Rectal smooth muscle tissue (tissue), 1 donor: Measurements from ENCODE around the gene CCDC39.
"Not testable (repeated sequence)": the region's sequence is repeated elsewhere in the genome, so short reads cannot be mapped to it uniquely, and the experiment has no call there.

Experiments used
- H3K27ac ChIP-seq: one replicate; pipeline ENCODE4 v1.7.0; 2013; ENCODE audit warnings: low read depth, low read length, inconsistent platforms
- H3K27me3 ChIP-seq: one replicate; pipeline ENCODE4 v1.7.0; 2013; ENCODE audit warnings: low read length; ENCODE audit not compliant: control insufficient read depth, insufficient read depth
- H3K36me3 ChIP-seq: one replicate; pipeline ENCODE4 v1.7.0; 2013; ENCODE audit warnings: low read length; ENCODE audit not compliant: control insufficient read depth, insufficient read depth
- H3K4me1 ChIP-seq: one replicate; pipeline ENCODE4 v1.7.0; 2013; ENCODE audit warnings: low read length; ENCODE audit not compliant: control insufficient read depth, insufficient read depth
- H3K4me3 ChIP-seq: one replicate; pipeline ENCODE4 v1.7.0; 2013; ENCODE audit warnings: low read length
- H3K9ac ChIP-seq: one replicate; pipeline ENCODE4 v1.7.0; 2013; ENCODE audit warnings: low read length

Gene CCDC39

DNA sequence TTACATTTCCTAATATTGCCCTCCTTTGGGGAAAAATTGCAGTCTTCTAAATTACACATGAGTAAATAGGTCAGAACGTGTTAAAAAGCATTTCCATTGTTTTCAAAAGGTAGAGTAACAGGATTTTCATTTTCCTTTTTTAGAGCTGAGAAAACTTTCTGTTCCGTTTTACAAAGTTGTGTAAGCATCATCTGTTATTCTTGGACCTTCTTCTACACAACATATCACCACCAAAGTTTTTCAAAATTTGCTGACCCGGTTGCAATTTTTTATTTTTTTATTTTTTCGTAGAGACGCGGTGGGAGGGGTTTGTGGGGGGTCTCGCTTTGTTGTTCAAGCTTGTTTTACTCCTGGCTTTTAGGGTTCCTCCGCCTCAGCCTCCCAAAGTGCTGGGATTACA lies 1.1 kb downstream of the CCDC39 start:
- Histone ChIP-seq H3K4me3 (no peak overlapping the region), H3K36me3 (no peaks in the 10 kb centered on the region), H3K4me1 (peaks cover 3% of the 10 kb centered on the region), H3K9ac (no peak overlapping the region), H3K27ac (no peak overlapping the region), H3K27me3 (no peaks in the 10 kb centered on the region)

DNA sequence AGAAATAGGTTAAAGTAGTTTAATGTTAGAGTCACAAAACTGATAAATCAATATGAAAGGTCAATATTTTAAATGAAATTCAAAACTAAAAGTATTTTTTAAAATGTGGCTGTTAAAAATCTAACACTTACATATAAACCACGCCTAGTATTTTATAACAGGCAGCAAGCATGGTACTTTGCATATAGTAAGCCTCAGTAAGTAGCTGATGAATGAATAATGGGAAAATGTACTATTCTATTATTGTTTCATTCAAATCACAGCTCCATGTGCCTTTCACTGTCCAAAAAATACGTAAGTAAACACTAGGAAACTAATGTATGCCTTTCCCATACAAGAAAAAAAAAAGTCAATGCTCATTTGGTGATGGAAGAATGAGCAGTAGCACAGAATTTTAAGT lies 17.8 kb downstream of the CCDC39 start:
- H3K9ac ChIP-seq = no peak overlapping the region
- H3K4me3 ChIP-seq = no peak overlapping the region
- H3K27ac ChIP-seq = no peak overlapping the region
- no peaks in the 10 kb centered on the region for H3K27me3 ChIP-seq
- no peaks in the 10 kb centered on the region for H3K4me1 ChIP-seq
- H3K36me3 ChIP-seq = no peaks in the 10 kb centered on the region

DNA sequence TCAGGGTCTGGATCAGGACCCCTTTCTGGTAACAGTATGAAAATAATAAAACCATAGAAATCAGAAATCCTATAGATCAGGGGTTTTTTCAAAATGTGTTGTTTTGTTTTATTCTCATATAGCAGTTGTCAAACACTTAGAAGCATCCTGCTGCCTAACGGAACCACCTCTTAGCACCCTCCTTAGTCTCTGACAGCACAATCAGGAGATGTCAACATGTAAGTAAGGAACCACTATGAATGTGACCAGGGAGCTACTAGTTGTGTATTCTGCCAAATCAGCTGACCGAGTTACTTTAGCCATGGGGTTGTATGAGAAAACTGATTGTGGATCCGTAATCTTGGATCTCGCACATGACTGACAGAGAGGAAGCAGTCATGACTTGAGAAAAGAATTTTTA lies 22.2 kb downstream of the CCDC39 start:
- Histone ChIP-seq H3K4me1 (no peaks in the 10 kb centered on the region), H3K27me3 (no peaks in the 10 kb centered on the region), H3K27ac (no peak overlapping the region), H3K9ac (no peak overlapping the region), H3K36me3 (no peaks in the 10 kb centered on the region), H3K4me3 (no peak overlapping the region)

DNA sequence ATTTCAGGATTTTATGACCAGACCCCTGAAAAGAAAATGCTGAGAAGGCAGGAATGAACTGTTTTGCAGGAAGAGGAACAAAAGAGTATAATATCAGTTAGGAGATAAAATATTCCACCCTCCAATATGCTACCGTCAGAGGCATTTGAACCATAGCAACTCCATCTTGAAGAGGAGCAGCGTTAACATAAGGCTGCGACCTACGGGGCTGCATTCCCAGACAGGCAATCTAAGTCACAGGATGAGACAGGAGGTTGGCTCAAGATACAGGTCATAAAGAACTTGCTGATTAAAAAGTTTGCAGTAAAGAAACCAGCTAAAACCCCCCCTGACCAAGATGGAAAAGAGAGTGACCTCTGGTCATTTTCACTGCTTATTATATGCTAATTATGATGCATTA lies 22.9 kb downstream of the CCDC39 start:
- H3K27me3 ChIP-seq = no peaks in the 10 kb centered on the region
- H3K4me1 ChIP-seq = no peaks in the 10 kb centered on the region

DNA sequence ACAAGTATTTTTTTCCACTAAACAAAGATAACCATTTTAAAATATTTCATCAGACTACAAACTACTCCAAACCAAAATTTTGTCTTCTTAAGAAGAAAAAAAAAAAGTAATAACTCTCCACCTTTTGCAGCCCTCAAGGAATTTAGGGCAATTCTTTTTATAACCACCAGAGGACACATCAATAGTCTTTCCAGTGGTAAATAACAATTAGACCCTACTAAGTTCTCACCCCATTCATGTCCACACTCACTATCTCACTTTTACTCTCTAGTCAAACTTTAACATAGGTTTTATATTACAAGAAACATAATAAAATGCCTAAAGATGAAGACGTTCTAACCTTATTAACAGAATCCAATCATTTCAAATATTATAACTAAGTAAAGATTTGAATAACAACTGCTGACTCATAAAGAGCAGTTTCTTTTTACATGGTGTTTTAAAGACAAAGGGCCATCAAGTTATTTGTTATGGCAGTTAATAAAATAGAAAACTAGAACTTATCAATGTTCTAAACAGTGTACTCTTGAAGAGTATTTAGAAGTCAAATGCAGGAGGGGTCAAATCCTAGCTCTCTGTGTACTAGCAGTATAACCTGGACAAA lies 33.0 kb downstream of the CCDC39 start:
- H3K27me3 ChIP-seq = no peaks in the 10 kb centered on the region
- H3K36me3 ChIP-seq = no peaks in the 10 kb centered on the region
- no peak overlapping the region for H3K9ac ChIP-seq
- H3K27ac ChIP-seq = no peak overlapping the region
- no peak overlapping the region for H3K4me3 ChIP-seq
- no peaks in the 10 kb centered on the region for H3K4me1 ChIP-seq

More for the DNA sequence above, 22.9 kb downstream of the CCDC39 start:
- Histone ChIP-seq H3K27ac (no peak overlapping the region), H3K9ac (no peak overlapping the region), H3K4me3 (no peak overlapping the region), H3K36me3 (no peaks in the 10 kb centered on the region)

DNA sequence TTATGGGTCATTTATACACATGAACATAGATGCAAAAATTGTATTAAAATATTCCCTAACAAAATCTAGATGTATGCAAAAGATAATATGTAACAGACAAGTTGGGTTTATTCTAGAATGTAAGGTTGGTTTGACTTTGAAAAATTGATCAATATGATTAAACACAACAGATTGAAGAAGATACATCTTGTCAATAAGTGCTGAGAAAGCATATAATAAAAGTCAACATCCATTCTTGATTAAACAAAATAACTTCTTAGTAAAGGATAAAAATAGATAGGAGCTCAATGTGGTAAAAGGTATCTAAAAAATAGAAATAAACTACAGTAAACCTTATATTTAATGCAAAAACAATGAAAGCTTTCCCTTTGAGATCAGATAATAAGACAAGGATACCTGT lies 38.3 kb downstream of the CCDC39 start:
- no peaks in the 10 kb centered on the region for H3K36me3 ChIP-seq

DNA sequence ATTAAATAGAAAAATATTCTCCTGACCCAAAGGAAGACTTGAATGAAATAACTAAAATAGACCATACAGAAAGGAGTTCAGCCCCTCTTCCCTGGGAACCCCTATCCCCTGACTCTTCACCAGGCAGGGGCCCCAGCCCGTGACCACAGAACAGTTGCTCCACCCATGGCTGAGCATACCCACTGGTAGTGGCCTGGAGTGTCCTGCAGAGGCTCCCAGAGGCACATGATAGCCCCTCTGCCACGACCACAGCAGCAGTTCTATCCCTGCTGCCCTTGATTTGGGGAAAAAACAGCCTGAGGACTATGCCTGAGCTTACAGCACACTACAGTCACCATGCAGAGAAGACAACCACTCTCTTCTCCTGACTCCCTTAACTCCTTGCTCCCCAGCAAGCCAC lies 45.6 kb downstream of the CCDC39 start:
- H3K36me3 ChIP-seq = no peaks in the 10 kb centered on the region
- H3K9ac ChIP-seq = no peak overlapping the region
- no peaks in the 10 kb centered on the region for H3K4me1 ChIP-seq
- no peak overlapping the region for H3K4me3 ChIP-seq
- H3K27ac ChIP-seq = no peak overlapping the region
- H3K27me3 ChIP-seq = no peaks in the 10 kb centered on the region

More for the DNA sequence above, 38.3 kb downstream of the CCDC39 start:
- Histone ChIP-seq H3K4me1 (no peaks in the 10 kb centered on the region), H3K27ac (no peak overlapping the region), H3K9ac (no peak overlapping the region), H3K27me3 (no peaks in the 10 kb centered on the region), H3K4me3 (no peak overlapping the region)

DNA sequence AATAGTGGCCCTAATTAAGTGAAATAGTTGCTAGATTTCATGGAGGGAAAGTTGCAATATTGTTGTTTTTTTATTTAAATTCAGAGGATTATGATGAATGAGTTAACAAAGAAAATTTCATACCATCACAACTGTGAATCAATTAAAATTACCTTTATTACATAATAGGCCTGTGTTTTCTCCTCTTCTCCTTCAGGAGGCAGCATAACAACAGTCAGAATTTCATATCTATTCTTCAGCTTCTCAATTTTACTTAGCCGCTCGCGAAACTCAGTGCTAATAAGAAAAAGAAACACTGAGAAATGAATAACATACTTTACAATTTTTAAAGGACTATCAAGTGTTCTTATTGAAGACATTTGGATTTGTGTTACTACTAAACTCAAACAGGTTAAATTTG lies 48.0 kb downstream of the CCDC39 start:
- H3K4me3 ChIP-seq = no peak overlapping the region
- H3K27ac ChIP-seq = no peak overlapping the region
- H3K36me3 ChIP-seq = no peaks in the 10 kb centered on the region
- no peaks in the 10 kb centered on the region for H3K27me3 ChIP-seq
- no peak overlapping the region for H3K9ac ChIP-seq
- H3K4me1 ChIP-seq = no peaks in the 10 kb centered on the region

DNA sequence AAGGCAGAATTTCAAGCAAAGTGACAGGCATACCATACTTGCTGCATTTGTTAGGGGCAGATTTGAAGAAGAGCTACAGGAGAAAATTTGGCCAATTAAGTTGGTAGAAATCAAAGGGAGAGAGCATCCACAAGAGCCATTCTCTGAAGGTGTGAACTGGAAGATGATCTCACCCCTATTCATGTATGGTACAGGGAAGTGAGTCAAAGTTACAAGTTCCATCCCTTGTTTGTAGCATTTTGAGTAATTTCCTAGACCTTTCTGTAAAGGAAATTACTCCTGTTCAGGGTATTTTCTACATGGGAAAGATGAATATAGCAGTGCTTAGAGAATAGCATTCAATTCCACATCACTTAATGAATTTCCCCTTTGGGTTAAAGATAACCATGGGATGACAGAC lies 48.9 kb downstream of the CCDC39 start:
- Histone ChIP-seq H3K9ac (no peak overlapping the region), H3K27ac (no peak overlapping the region), H3K27me3 (no peaks in the 10 kb centered on the region), H3K36me3 (no peaks in the 10 kb centered on the region), H3K4me3 (no peak overlapping the region), H3K4me1 (no peaks in the 10 kb centered on the region)

DNA sequence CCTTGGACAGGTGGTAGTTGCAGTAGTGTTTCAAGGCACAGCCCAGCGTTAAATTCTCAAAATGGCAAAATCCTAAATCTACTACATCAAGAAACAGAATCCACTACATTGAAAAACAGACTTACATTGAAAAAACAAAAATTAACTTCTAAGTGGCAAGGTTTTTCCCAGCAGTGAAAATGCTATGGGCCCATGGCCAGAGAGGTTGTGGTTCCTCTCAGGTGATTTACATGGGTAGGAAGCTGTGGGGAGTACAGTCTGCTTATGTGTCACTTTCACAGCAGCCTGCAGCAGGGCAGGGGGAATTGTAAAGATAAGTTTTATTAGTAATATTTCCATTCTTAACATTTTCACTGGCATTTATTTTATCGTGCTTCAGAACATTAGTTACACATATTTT lies 52.4 kb downstream of the CCDC39 start:
- H3K4me3 ChIP-seq = no peak overlapping the region
- no peaks in the 10 kb centered on the region for H3K27me3 ChIP-seq
- H3K4me1 ChIP-seq = no peaks in the 10 kb centered on the region
- no peaks in the 10 kb centered on the region for H3K36me3 ChIP-seq
- no peak overlapping the region for H3K9ac ChIP-seq
- no peak overlapping the region for H3K27ac ChIP-seq

DNA sequence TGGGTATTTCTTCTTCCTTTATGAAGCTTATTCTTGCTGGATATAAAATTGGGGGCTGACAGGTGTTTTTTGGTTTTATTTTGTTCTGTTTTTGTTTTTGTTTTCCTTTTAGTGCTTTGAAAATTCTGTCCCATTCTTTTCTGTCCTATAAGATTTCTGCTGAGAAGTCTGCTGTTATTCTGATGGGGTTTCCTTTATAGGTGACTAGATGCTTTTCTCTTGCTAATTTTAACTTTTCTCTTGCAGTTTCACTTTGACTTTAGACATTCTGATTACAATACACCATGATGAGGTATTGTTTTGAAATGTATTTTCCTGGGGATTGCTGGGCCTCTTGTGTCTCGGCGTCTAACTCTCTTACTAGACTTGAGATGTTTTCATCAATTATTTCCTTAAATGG lies 54.6 kb downstream of the CCDC39 start:
- H3K27me3 ChIP-seq = no peaks in the 10 kb centered on the region
- no peak overlapping the region for H3K27ac ChIP-seq
- H3K4me3 ChIP-seq = no peak overlapping the region
- H3K4me1 ChIP-seq = no peaks in the 10 kb centered on the region
- H3K9ac ChIP-seq = no peak overlapping the region
- H3K36me3 ChIP-seq = no peaks in the 10 kb centered on the region

DNA sequence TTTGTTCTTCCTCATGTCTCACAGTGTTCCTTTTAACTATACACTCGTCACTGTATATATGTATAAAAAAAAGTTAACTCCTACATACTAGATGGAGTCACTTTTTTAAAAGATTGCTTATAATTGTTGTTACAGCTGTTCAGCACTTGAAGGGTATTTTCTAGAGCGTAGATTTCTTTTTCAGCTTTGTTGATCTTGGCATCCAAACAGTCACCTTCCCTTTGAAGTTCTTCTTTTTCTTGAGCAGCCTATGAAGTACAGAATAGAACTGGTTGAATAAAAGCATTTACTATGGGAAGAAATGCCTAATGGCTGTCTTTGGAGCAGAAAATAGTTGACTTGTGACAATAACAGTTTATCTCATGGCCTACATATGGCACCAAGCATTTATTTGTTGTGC lies 59.6 kb downstream of the CCDC39 start:
- H3K4me3 ChIP-seq = no peak overlapping the region
- H3K9ac ChIP-seq = no peak overlapping the region
- H3K27me3 ChIP-seq = no peaks in the 10 kb centered on the region
- H3K27ac ChIP-seq = no peak overlapping the region
- no peaks in the 10 kb centered on the region for H3K4me1 ChIP-seq
- H3K36me3 ChIP-seq = no peaks in the 10 kb centered on the region

DNA sequence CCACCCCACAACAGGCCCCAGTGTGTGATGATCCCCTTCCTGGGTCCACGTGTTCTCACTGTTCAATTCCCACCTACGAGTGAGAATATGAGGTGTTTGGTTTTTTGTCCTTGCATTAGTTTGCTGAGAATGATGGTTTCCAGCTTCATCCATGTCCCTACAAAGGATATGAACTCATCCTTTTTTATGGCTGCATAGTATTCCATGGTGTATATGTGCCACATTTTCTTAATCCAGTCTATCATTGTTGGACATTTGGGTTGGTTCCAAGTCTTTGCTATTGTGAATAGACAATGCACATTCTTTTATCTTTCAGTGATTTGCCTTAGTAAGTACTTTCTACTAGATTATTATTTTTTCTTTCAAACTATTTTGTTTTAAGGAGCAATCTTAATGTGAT lies 60.7 kb downstream of the CCDC39 start:
- not testable (repeated sequence) for H3K4me1 ChIP-seq, H3K27me3 ChIP-seq, H3K36me3 ChIP-seq, H3K9ac ChIP-seq, H3K27ac ChIP-seq, H3K4me3 ChIP-seq
